Measurements from ENCODE around the gene PAX5.

The PAX5 gene

GRCh38 chr9:36847781-36848673 is 186.0 kb downstream of the PAX5 start:
- no peak for DNase-seq

GRCh38 chr9:36846621-36847020 is 187.4 kb downstream of the PAX5 start:
- DNase-seq, result no peak

- DNase-seq, result no peak
Observed at GRCh38 chr9:36845844-36846243, 188.2 kb downstream of the PAX5 start.

GRCh38 chr9:36844961-36845360 is 189.1 kb downstream of the PAX5 start:
- DNase-seq, result no peak

- no peak for DNase-seq
Observed at GRCh38 chr9:36843964-36844363, 190.1 kb downstream of the PAX5 start.

GRCh38 chr9:36842560-36843530 is 191.2 kb downstream of the PAX5 start:
- no peak for DNase-seq

- DNase-seq, result no peak
Observed at GRCh38 chr9:36840898-36841536, 193.1 kb downstream of the PAX5 start.

GRCh38 chr9:36839131-36839885 is 194.8 kb downstream of the PAX5 start:
- no peak for DNase-seq

GRCh38 chr9:36837431-36838405 is 196.3 kb downstream of the PAX5 start:
- no peak for DNase-seq

GRCh38 chr9:36836486-36836885 is 197.6 kb downstream of the PAX5 start:
- DNase-seq, result no peak

- no peak for DNase-seq
Observed at GRCh38 chr9:36835271-36835996, 198.6 kb downstream of the PAX5 start.

- DNase-seq, result no peak
Observed at GRCh38 chr9:36834736-36835135, 199.3 kb downstream of the PAX5 start.

- DNase-seq, result no peak
Observed at GRCh38 chr9:36833954-36834353, 200.1 kb downstream of the PAX5 start.

GRCh38 chr9:36832164-36832795 is 201.8 kb downstream of the PAX5 start:
- no peak for DNase-seq

- no peak for DNase-seq
Observed at GRCh38 chr9:36831381-36832161, 202.5 kb downstream of the PAX5 start.

GRCh38 chr9:36828611-36829013 is 205.5 kb downstream of the PAX5 start:
- no peak for DNase-seq

- DNase-seq, result no peak
Observed at GRCh38 chr9:36827593-36827992, 206.5 kb downstream of the PAX5 start.

GRCh38 chr9:36826581-36826980 is 207.5 kb downstream of the PAX5 start:
- no peak for DNase-seq

GRCh38 chr9:36825179-36825578 is 208.9 kb downstream of the PAX5 start:
- DNase-seq, result no peak
